Heart left ventricle (tissue), 13 donors: ENCODE measurements around the gene HTR5A.

Source experiments
- CTCF ChIP-seq, 12 donors: fragments of 200-600 bp; sonication (generic) in 4 of 12; IDR thresholded peaks; one replicate each; pipeline versions ENCODE4 v1.5.0 to v1.8.0; 2018 to 2022; ENCODE audit warnings: antibody characterized with exemption in 12 of 12, mild to moderate bottlenecking in 5 of 12
- POLR2A ChIP-seq, 2 donors: fragments of 450-650 bp; IDR thresholded peaks; one replicate each; pipeline ENCODE4 v1.6.1; 2017; ENCODE audit warnings: antibody characterized with exemption in 2 of 2, mild to moderate bottlenecking in 2 of 2, moderate library complexity in 2 of 2
- donor health status: ischemic (EF 13 %, LVEDD 7.1; RV severe dilation, severe dysfunction).
- donor health status: DM: no; HTN: yes; CAD: no.
- donor health status: DM: no; HTN: no; CAD: no.
- donor health status: ischemic (EF 25% LVEDD 6.9; RV normal size, moderate dysfunction).
- donor health status: ischemic (EF 25% LVEDD 5.7; RV mildly dilated, moderate dysfunction).
- donor health status: ischemic (EF 35%, LVEDD 5.7; RV mildly dilated, moderate dysfunction).
- donor health status: nonischemic (EF 11% LVEDD 7.7; RV severe dilation, severe dysfunction).
- donor health status: DM: yes; HTN: yes; CAD: no.
- donor health status: PGD.
- donor health status: ischemic (EF 29% LVEDD 5.4; RV normal size, mild dysfunction).
- donor health status: nonischemic (EF 23%, LVEDD 6.1; RV moderate dilation, normal function).

DNA sequence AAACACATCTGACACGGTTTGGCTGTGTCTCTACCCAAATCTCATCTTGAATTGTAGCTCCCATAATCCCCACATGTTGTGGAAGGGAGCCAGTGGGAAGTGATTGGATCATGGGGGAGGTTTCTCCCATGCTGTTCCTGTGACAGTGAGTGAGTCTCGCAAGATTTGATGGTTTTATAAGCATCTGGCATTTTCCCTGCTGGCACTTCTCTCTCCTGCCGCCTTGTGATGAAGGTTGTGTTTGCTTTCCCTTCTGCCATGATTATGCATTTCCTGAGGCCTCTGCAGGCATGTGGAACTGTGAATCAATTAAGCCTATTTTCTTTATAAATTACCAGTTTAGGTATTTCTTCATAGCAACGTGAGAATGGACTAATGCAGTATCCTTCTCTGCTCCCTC, 5.9 kb upstream of the HTR5A start:
- no peak for TF ChIP-seq CTCF (IDR thresholded peaks at IDR 0.05)
- TF ChIP-seq POLR2A (IDR thresholded peaks at IDR 0.05) = no peak
